ENCODE data around the gene ERG.

The ERG gene

DNA sequence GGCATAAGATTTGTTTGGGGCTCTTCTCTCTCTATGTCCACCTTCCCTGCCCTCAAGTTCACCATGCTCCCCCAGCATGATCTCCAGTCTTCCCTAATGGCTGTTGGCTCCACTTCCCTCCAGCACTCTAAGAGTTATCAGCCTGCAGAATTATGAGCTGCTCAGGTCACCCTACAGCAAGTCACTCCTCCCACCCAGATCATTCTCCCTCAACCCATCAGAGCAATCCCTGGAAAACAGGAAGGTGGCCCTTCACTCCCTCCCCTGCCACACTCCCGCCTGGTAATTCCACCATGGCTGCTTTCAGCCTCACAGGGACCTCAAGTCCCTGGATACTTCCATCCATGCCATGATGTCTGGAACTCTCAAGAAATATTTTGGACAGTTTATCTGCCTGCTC is 137.0 kb downstream of the ERG start:
- Histone ChIP-seq H3K4me1 (ENCODE audit: low read depth, poor library complexity, severe bottlenecking) (no peaks in the 10 kb centered on the region), H2AFZ (ENCODE audit: low read depth) (no peak overlapping the region), H3K4me2 (no peak overlapping the region), H3K27me3 (ENCODE audit: insufficient read depth, low read depth) (no peaks in the 10 kb centered on the region), H3K79me2 (ENCODE audit: insufficient read depth, low read depth) (no peaks in the 10 kb centered on the region), H3K4me3 (IDR thresholded peaks at IDR 0.05; ENCODE audit: insufficient read depth, low read depth, low read length) (no peak overlapping the region), H3K9ac (no peak overlapping the region), H3K27ac (no peak overlapping the region), H4K20me1 (ENCODE audit: insufficient read depth) (no peaks in the 10 kb centered on the region), H3K36me3 (ENCODE audit: insufficient read depth) (no peaks in the 10 kb centered on the region)
- TF ChIP-seq, protein P1, sequence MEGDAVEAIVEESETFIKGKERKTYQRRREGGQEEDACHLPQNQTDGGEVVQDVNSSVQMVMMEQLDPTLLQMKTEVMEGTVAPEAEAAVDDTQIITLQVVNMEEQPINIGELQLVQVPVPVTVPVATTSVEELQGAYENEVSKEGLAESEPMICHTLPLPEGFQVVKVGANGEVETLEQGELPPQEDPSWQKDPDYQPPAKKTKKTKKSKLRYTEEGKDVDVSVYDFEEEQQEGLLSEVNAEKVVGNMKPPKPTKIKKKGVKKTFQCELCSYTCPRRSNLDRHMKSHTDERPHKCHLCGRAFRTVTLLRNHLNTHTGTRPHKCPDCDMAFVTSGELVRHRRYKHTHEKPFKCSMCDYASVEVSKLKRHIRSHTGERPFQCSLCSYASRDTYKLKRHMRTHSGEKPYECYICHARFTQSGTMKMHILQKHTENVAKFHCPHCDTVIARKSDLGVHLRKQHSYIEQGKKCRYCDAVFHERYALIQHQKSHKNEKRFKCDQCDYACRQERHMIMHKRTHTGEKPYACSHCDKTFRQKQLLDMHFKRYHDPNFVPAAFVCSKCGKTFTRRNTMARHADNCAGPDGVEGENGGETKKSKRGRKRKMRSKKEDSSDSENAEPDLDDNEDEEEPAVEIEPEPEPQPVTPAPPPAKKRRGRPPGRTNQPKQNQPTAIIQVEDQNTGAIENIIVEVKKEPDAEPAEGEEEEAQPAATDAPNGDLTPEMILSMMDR (conservative IDR thresholded peaks at IDR 0.05; ENCODE audit: low read depth, low read length) = no peak

- no peaks in the 10 kb centered on the region for H3K27me3 ChIP-seq (ENCODE audit: insufficient read depth, low read depth)
- no peak overlapping the region for H3K4me3 ChIP-seq (IDR thresholded peaks at IDR 0.05; ENCODE audit: insufficient read depth, low read depth, low read length)
- H3K9ac ChIP-seq = no peak overlapping the region
- no peak overlapping the region for H2AFZ ChIP-seq (ENCODE audit: low read depth)
- no peak overlapping the region for H3K27ac ChIP-seq
- H3K36me3 ChIP-seq (ENCODE audit: insufficient read depth) = no peaks in the 10 kb centered on the region
- H3K4me2 ChIP-seq = no peak overlapping the region
- H4K20me1 ChIP-seq (ENCODE audit: insufficient read depth) = no peaks in the 10 kb centered on the region
- no peaks in the 10 kb centered on the region for H3K4me1 ChIP-seq (ENCODE audit: low read depth, poor library complexity, severe bottlenecking)
- TF ChIP-seq, protein P1 (conservative IDR thresholded peaks at IDR 0.05; ENCODE audit: low read depth, low read length) = no peak
- H3K79me2 ChIP-seq (ENCODE audit: insufficient read depth, low read depth) = no peaks in the 10 kb centered on the region
These were observed 138.4 kb downstream of the ERG start for GRCh38 chr21:38359835-38360234.

DNA sequence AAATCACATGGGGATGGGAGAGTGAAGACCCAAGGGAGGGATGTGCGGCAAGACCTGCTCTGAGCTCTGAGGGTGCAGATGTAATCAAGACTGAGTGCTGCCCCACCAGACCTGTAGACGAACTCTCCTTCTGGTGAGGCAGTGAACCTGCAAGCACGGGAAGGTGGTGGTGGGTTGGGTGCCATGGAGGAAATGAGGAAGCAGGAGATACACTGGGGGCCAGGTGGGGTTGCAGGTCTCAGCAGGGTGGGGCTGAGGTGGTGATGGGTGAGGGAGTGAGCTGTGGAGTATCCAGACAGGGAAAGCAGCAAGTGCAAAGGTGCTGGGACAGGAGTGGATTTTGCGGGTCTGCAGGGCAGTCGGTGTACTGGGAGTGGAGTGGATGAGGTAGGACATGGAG is 139.2 kb downstream of the ERG start:
- H3K36me3 ChIP-seq (ENCODE audit: insufficient read depth) = no peaks in the 10 kb centered on the region
- H3K9ac ChIP-seq = no peak overlapping the region
- H2AFZ ChIP-seq (ENCODE audit: low read depth) = no peak overlapping the region
- H3K79me2 ChIP-seq (ENCODE audit: insufficient read depth, low read depth) = no peaks in the 10 kb centered on the region
- H3K4me2 ChIP-seq = no peak overlapping the region
- TF ChIP-seq, protein P1 (conservative IDR thresholded peaks at IDR 0.05; ENCODE audit: low read depth, low read length) = no peak
- H3K4me3 ChIP-seq (IDR thresholded peaks at IDR 0.05; ENCODE audit: insufficient read depth, low read depth, low read length) = no peak overlapping the region
- H3K4me1 ChIP-seq (ENCODE audit: low read depth, poor library complexity, severe bottlenecking) = no peaks in the 10 kb centered on the region
- H3K27me3 ChIP-seq (ENCODE audit: insufficient read depth, low read depth) = no peaks in the 10 kb centered on the region
- no peaks in the 10 kb centered on the region for H4K20me1 ChIP-seq (ENCODE audit: insufficient read depth)
- no peak overlapping the region for H3K27ac ChIP-seq

DNA sequence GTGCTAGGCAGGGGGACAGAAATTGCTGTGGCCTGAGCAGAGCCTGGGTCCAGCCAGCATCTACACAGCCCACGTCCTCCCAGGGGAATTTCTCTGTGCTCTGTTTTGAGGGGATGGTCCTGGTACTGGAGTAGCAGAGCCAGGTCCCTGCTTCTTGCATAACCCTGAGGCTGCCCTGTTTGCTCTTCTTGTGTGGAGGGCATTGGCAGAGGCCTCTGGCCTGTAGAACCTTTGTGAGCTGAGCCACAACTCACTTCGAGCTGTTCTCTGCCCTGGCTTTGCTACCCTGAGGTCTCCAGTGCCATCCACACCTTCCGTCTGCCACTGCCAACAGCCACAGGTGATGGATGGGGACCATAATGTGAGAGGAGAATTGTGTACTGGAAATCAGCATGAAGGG is 139.6 kb downstream of the ERG start:
- H3K4me3 ChIP-seq (IDR thresholded peaks at IDR 0.05; ENCODE audit: insufficient read depth, low read depth, low read length) = no peak overlapping the region
- no peaks in the 10 kb centered on the region for H3K4me1 ChIP-seq (ENCODE audit: low read depth, poor library complexity, severe bottlenecking)
- H2AFZ ChIP-seq (ENCODE audit: low read depth) = no peak overlapping the region
- no peaks in the 10 kb centered on the region for H4K20me1 ChIP-seq (ENCODE audit: insufficient read depth)
- no peak overlapping the region for H3K27ac ChIP-seq
- no peaks in the 10 kb centered on the region for H3K36me3 ChIP-seq (ENCODE audit: insufficient read depth)
- H3K9ac ChIP-seq = no peak overlapping the region
- H3K27me3 ChIP-seq (ENCODE audit: insufficient read depth, low read depth) = no peaks in the 10 kb centered on the region
- TF ChIP-seq, protein P1 (conservative IDR thresholded peaks at IDR 0.05; ENCODE audit: low read depth, low read length) = no peak
- no peak overlapping the region for H3K4me2 ChIP-seq
- no peaks in the 10 kb centered on the region for H3K79me2 ChIP-seq (ENCODE audit: insufficient read depth, low read depth)

Data from KMS-11 (cell line).